ENCODE measurements around the gene GDPD3.

GRCh38 chr16:30092373-30093010 is 20.8 kb downstream of the GDPD3 start:
- TF ChIP-seq ZC3H10 (CRISPR knock-in tag; IDR thresholded peaks at IDR 0.05) (no peak), OSR1 (CRISPR knock-in tag; IDR thresholded peaks at IDR 0.05) (0 out of 2 replicates have a peak, but pooled peaks have one; percentile 57), CSDC2 (CRISPR knock-in tag; IDR thresholded peaks at IDR 0.05) (no peak), PPARA (CRISPR knock-in tag; IDR thresholded peaks at IDR 0.05; ENCODE audit: borderline replicate concordance) (no peak), TSHZ2 (CRISPR knock-in tag; IDR thresholded peaks at IDR 0.05) (no peak; the same call in 1 of the 2 replicates), ZFP30 (CRISPR knock-in tag; IDR thresholded peaks at IDR 0.05) (no peak), ZNF565 (CRISPR knock-in tag; conservative IDR thresholded peaks at IDR 0.05; ENCODE audit: low read depth) (no peak), RARB (CRISPR knock-in tag; IDR thresholded peaks at IDR 0.05) (no peak)
- TF ChIP-seq, protein P1, sequence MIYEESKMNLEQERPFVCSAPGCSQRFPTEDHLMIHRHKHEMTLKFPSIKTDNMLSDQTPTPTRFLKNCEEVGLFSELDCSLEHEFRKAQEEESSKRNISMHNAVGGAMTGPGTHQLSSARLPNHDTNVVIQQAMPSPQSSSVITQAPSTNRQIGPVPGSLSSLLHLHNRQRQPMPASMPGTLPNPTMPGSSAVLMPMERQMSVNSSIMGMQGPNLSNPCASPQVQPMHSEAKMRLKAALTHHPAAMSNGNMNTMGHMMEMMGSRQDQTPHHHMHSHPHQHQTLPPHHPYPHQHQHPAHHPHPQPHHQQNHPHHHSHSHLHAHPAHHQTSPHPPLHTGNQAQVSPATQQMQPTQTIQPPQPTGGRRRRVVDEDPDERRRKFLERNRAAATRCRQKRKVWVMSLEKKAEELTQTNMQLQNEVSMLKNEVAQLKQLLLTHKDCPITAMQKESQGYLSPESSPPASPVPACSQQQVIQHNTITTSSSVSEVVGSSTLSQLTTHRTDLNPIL (CRISPR knock-in tag; IDR thresholded peaks at IDR 0.05; ENCODE audit: low read depth): 0 out of 2 replicates have a peak, but pooled peaks have one; percentile 13

Data from SK-N-SH treated with all-trans-retinoic acid at 6 μM for 48 hours (cell line).